Progenitor cell of endocrine pancreas (in vitro differentiated cells): ENCODE measurements around the gene TWIST2. TPM values are rescaled to one million over a fixed set of nuclear protein-coding genes. Genes with fewer than 3 reads are reported as not detected.

ENCODE experiments used
- DNase-seq: peaks from one replicate; pipeline ENCODE4 v3.0.0; 2021; ENCODE audit warnings: low spot score; ENCODE audit not compliant: unreplicated experiment
- H3K27ac Mint-ChIP-seq: 2 replicates; pipeline ENCODE4 v1.8.0; 2021; ENCODE audit warnings: mild to moderate bottlenecking, moderate library complexity, mixed read lengths
- H3K27me3 Mint-ChIP-seq: 2 replicates; pipeline ENCODE4 v1.8.0; 2021; ENCODE audit warnings: mixed read lengths
- H3K36me3 Mint-ChIP-seq: 2 replicates; pipeline ENCODE4 v1.8.0; 2022; ENCODE audit warnings: mixed read lengths; ENCODE audit not compliant: insufficient read depth
- H3K4me1 Mint-ChIP-seq: 2 replicates; pipeline ENCODE4 v1.8.0; 2021; ENCODE audit warnings: low read depth, mixed read lengths
- H3K4me3 Mint-ChIP-seq: 2 replicates; pipeline ENCODE4 v1.8.0; 2021; ENCODE audit warnings: low read depth, mild to moderate bottlenecking, moderate library complexity, mixed read lengths
- H3K9me3 Mint-ChIP-seq: 2 replicates; pipeline ENCODE4 v1.8.0; 2021; ENCODE audit warnings: low read depth, mixed read lengths
- CTCF ChIP-seq: fragments of 200-600 bp; sonication (generic); IDR thresholded peaks from one replicate; pipeline ENCODE4 v1.5.0; 2021; ENCODE audit warnings: antibody characterized with exemption, mild to moderate bottlenecking; ENCODE audit not compliant: unreplicated experiment
- total RNA-seq: library from RNA; stranded (reverse); gene quantifications from 2 replicates; pipeline ENCODE4 v1.2.1, GENCODE V29; 2021

The TWIST2 gene
- total RNA-seq, 1 donor from 2014 or later, result not detected

- Mint-ChIP-seq H3K9me3 (no peaks in the 10 kb centered on the region), H3K27ac (no peak overlapping the region), H3K27me3 (peaks cover 21% of the 10 kb centered on the region), H3K36me3 (no peaks in the 10 kb centered on the region), H3K4me3 (no peak overlapping the region), H3K4me1 (peaks cover 2% of the 10 kb centered on the region)
- no peak for DNase-seq
- TF ChIP-seq CTCF, result no peak
Observed at GRCh38 chr2:238892204-238892500, 44.3 kb downstream of the TWIST2 start.

GRCh38 chr2:238892796-238893195 is 44.9 kb downstream of the TWIST2 start:
- H3K36me3 Mint-ChIP-seq, result no peaks in the 10 kb centered on the region
- no peak for TF ChIP-seq CTCF
- no peaks in the 10 kb centered on the region for H3K9me3 Mint-ChIP-seq
- no peak overlapping the region for H3K27ac Mint-ChIP-seq
- DNase-seq, result no peak
- peaks cover 21% of the 10 kb centered on the region for H3K27me3 Mint-ChIP-seq
- H3K4me1 Mint-ChIP-seq, result peaks cover 2% of the 10 kb centered on the region
- no peak overlapping the region for H3K4me3 Mint-ChIP-seq

GRCh38 chr2:238893349-238894000 is 45.6 kb downstream of the TWIST2 start:
- H3K27me3 Mint-ChIP-seq, result peaks cover 18% of the 10 kb centered on the region
- no peaks in the 10 kb centered on the region for H3K9me3 Mint-ChIP-seq
- no peak overlapping the region for H3K27ac Mint-ChIP-seq
- peaks cover 2% of the 10 kb centered on the region for H3K4me1 Mint-ChIP-seq
- no peak for TF ChIP-seq CTCF
- no peak for DNase-seq
- no peaks in the 10 kb centered on the region for H3K36me3 Mint-ChIP-seq
- no peak overlapping the region for H3K4me3 Mint-ChIP-seq

- Mint-ChIP-seq H3K27ac (no peak overlapping the region), H3K9me3 (no peaks in the 10 kb centered on the region), H3K4me3 (no peak overlapping the region), H3K4me1 (peaks cover 2% of the 10 kb centered on the region), H3K27me3 (peaks cover 20% of the 10 kb centered on the region), H3K36me3 (no peaks in the 10 kb centered on the region)
- DNase-seq, result no peak
- TF ChIP-seq CTCF, result no peak
Observed at GRCh38 chr2:238894226-238894949, 46.5 kb downstream of the TWIST2 start.

- no peaks in the 10 kb centered on the region for H3K36me3 Mint-ChIP-seq
- H3K9me3 Mint-ChIP-seq, result no peaks in the 10 kb centered on the region
- DNase-seq, result no peak
- TF ChIP-seq CTCF, result no peak
- no peak overlapping the region for H3K4me3 Mint-ChIP-seq
- peaks cover 2% of the 10 kb centered on the region for H3K4me1 Mint-ChIP-seq
- H3K27me3 Mint-ChIP-seq, result peaks cover 20% of the 10 kb centered on the region
- H3K27ac Mint-ChIP-seq, result no peak overlapping the region
Observed at GRCh38 chr2:238894950-238895298, 47.0 kb downstream of the TWIST2 start.
